ENCODE results near the gene ZDHHC8.

ZDHHC8 gene

GRCh38 chr22:20187777-20188566 lies 56.4 kb downstream of the ZDHHC8 start:
- Histone ChIP-seq H2AFZ (ENCODE audit: low read length) (no peak overlapping the region), H3K4me2 (ENCODE audit: low read length) (no peak overlapping the region), H3K36me3 (ENCODE audit: insufficient read depth, low read length) (no peaks in the 10 kb centered on the region), H3K9me3 (ENCODE audit: low read length) (no peaks in the 10 kb centered on the region), H3F3A (ENCODE audit: insufficient read depth, low read length) (no peaks in the 10 kb centered on the region), H4K20me1 (ENCODE audit: insufficient read depth, low read length) (no peaks in the 10 kb centered on the region), H3K4me1 (ENCODE audit: insufficient read depth, low read length, severe bottlenecking) (no peaks in the 10 kb centered on the region), H3K9me2 (ENCODE audit: low read depth, low read length) (no peaks in the 10 kb centered on the region), H3K4me3 (ENCODE audit: low read depth, low read length, poor library complexity, severe bottlenecking) (no peak overlapping the region), H3K27me3 (ENCODE audit: insufficient read depth, low read length) (no peaks in the 10 kb centered on the region), H3K9ac (ENCODE audit: low read length) (no peak overlapping the region), H3K27ac (ENCODE audit: low read depth, low read length, poor library complexity, severe bottlenecking) (no peak overlapping the region), H3K79me2 (ENCODE audit: insufficient read depth, low read length) (no peaks in the 10 kb centered on the region)
- TF ChIP-seq EZH2 (IDR thresholded peaks at IDR 0.05; ENCODE audit: borderline replicate concordance, low read length) (no peak), CTCF (IDR thresholded peaks at IDR 0.05; ENCODE audit: low read length) (no peak)

- H4K20me1 ChIP-seq (ENCODE audit: insufficient read depth, low read length) = no peaks in the 10 kb centered on the region
- no peaks in the 10 kb centered on the region for H3K27me3 ChIP-seq (ENCODE audit: insufficient read depth, low read length)
- no peaks in the 10 kb centered on the region for H3K9me2 ChIP-seq (ENCODE audit: low read depth, low read length)
- no peaks in the 10 kb centered on the region for H3K79me2 ChIP-seq (ENCODE audit: insufficient read depth, low read length)
- no peak overlapping the region for H3K27ac ChIP-seq (ENCODE audit: low read depth, low read length, poor library complexity, severe bottlenecking)
- H3K4me2 ChIP-seq (ENCODE audit: low read length) = no peak overlapping the region
- no peak overlapping the region for H2AFZ ChIP-seq (ENCODE audit: low read length)
- no peaks in the 10 kb centered on the region for H3K36me3 ChIP-seq (ENCODE audit: insufficient read depth, low read length)
- no peak overlapping the region for H3K4me3 ChIP-seq (ENCODE audit: low read depth, low read length, poor library complexity, severe bottlenecking)
- H3K4me1 ChIP-seq (ENCODE audit: insufficient read depth, low read length, severe bottlenecking) = no peaks in the 10 kb centered on the region
- no peak overlapping the region for H3K9ac ChIP-seq (ENCODE audit: low read length)
- H3F3A ChIP-seq (ENCODE audit: insufficient read depth, low read length) = no peaks in the 10 kb centered on the region
- H3K9me3 ChIP-seq (ENCODE audit: low read length) = no peaks in the 10 kb centered on the region
- no peak for TF ChIP-seq EZH2 (IDR thresholded peaks at IDR 0.05; ENCODE audit: borderline replicate concordance, low read length)
- no peak for TF ChIP-seq CTCF (IDR thresholded peaks at IDR 0.05; ENCODE audit: low read length)
Measured at GRCh38 chr22:20188567-20188877, 56.9 kb downstream of the ZDHHC8 start.

GRCh38 chr22:20191000-20191515 lies 59.5 kb downstream of the ZDHHC8 start:
- no peaks in the 10 kb centered on the region for H3K4me1 ChIP-seq (ENCODE audit: insufficient read depth, low read length, severe bottlenecking)
- TF ChIP-seq CTCF (IDR thresholded peaks at IDR 0.05; ENCODE audit: low read length) (no peak), EZH2 (IDR thresholded peaks at IDR 0.05; ENCODE audit: borderline replicate concordance, low read length) (no peak)
- no peaks in the 10 kb centered on the region for H3F3A ChIP-seq (ENCODE audit: insufficient read depth, low read length)
- no peaks in the 10 kb centered on the region for H3K9me2 ChIP-seq (ENCODE audit: low read depth, low read length)
- no peaks in the 10 kb centered on the region for H3K9me3 ChIP-seq (ENCODE audit: low read length)
- H4K20me1 ChIP-seq (ENCODE audit: insufficient read depth, low read length) = no peaks in the 10 kb centered on the region
- H3K9ac ChIP-seq (ENCODE audit: low read length) = no peak overlapping the region
- no peak overlapping the region for H3K4me3 ChIP-seq (ENCODE audit: low read depth, low read length, poor library complexity, severe bottlenecking)
- H2AFZ ChIP-seq (ENCODE audit: low read length) = no peak overlapping the region
- no peak overlapping the region for H3K27ac ChIP-seq (ENCODE audit: low read depth, low read length, poor library complexity, severe bottlenecking)
- H3K79me2 ChIP-seq (ENCODE audit: insufficient read depth, low read length) = no peaks in the 10 kb centered on the region
- no peak overlapping the region for H3K4me2 ChIP-seq (ENCODE audit: low read length)
- H3K36me3 ChIP-seq (ENCODE audit: insufficient read depth, low read length) = no peaks in the 10 kb centered on the region
- H3K27me3 ChIP-seq (ENCODE audit: insufficient read depth, low read length) = 0 out of 2 replicates have a peak, but pooled peaks cover 4% of the 10 kb centered on the region
